Endothelial cell of umbilical vein (primary cell): ENCODE results near the gene GALNT10. TPM values are rescaled to one million over a fixed set of nuclear protein-coding genes. Genes with fewer than 3 reads are reported as not detected.

Source experiments
- BruUV-seq: library from RNA; stranded (reverse); fragments of 400-500 nt; replicated peaks from 2 replicates; lab custom pipeline; 2021; lab: Mats Ljungman, UMichigan
- CTCF ChIA-PET: fragments of 300-600, 350-600 bp; sonication (Branson Sonifier 250); formaldehyde crosslinking; loops from one replicate; lab custom pipeline; 2021; ENCODE audit warnings: antibody characterized with exemption, inconsistent platforms; lab: Charles Lee
- POLR2A ChIA-PET: fragments of 300-600, 350-600 bp; sonication (Branson Sonifier 250); formaldehyde crosslinking; loops from one replicate; lab custom pipeline; 2021; ENCODE audit warnings: antibody characterized with exemption, inconsistent platforms; lab: Charles Lee
- DNase-seq: peaks from one replicate; pipeline ENCODE4 v3.0.0-alpha.2; 2011; ENCODE audit warnings: low read depth, low spot score
- FAIRE-seq: peaks from 2 replicates; lab custom pipeline; 2011; peaks lifted over from hg19 to GRCh38; lab: Jason Lieb, UNC
- H2AFZ ChIP-seq: 2 replicates; pipeline ENCODE4 v1.6.0; 2012; ENCODE audit warnings: low read depth, low read length, control low read depth, inconsistent platforms
- H3K27ac ChIP-seq: 2 replicates; pipeline ENCODE4 v1.5.1; 2011; ENCODE audit warnings: low read depth, mild to moderate bottlenecking, control low read depth, low read length, moderate library complexity; ENCODE audit not compliant: insufficient read depth
- H3K27me3 ChIP-seq, 2 experiments: 2 replicates each; pipeline versions ENCODE4 v1.6.0 to v1.6.1; 2011; ENCODE audit warnings: low read length in 2 of 2, mixed read lengths in 1 of 2; ENCODE audit not compliant: control insufficient read depth in 2 of 2, insufficient read depth in 2 of 2
- H3K36me3 ChIP-seq, 2 experiments: 2 replicates in 1 of 2; 3 replicates in 1 of 2; pipeline ENCODE4 v1.5.1; 2011; ENCODE audit warnings: low read length in 2 of 2, mild to moderate bottlenecking in 1 of 2, moderate library complexity in 1 of 2; ENCODE audit not compliant: control insufficient read depth in 2 of 2, insufficient read depth in 2 of 2; ENCODE audit errors: extremely low read depth in 1 of 2
- H3K4me1 ChIP-seq: 3 replicates; pipeline ENCODE4 v1.5.1; 2011; ENCODE audit warnings: mild to moderate bottlenecking, low read length; ENCODE audit not compliant: control insufficient read depth, insufficient read depth; ENCODE audit errors: extremely low read depth
- H3K4me2 ChIP-seq: 2 replicates; pipeline ENCODE4 v1.6.1; 2011; ENCODE audit warnings: low read length, control low read depth, mixed read lengths; ENCODE audit not compliant: insufficient read depth
- H3K4me3 ChIP-seq, 3 experiments: fragments of 200-600 bp in 1 of 3; sonication (generic), shearing (Covaris generic) in 1 of 3; replicated peaks in 1 of 3; 2 replicates each; pipeline ENCODE4 v1.5.1; 2011 to 2016; ENCODE audit warnings: control low read depth in 3 of 3, low read length in 3 of 3, mild to moderate bottlenecking in 2 of 3, inconsistent platforms in 1 of 3, low read depth in 1 of 3, moderate library complexity in 1 of 3; ENCODE audit not compliant: insufficient read depth in 1 of 3
- H3K79me2 ChIP-seq: 2 replicates; pipeline ENCODE4 v1.6.0; 2012; ENCODE audit warnings: low read length, inconsistent platforms; ENCODE audit not compliant: control insufficient read depth, insufficient read depth
- H3K9ac ChIP-seq: replicated peaks from 2 replicates; pipeline ENCODE3; 2011; ENCODE audit warnings: low read length, control low read depth; ENCODE audit not compliant: insufficient read depth; ENCODE audit errors: extremely low read depth
- H3K9me1 ChIP-seq: replicated peaks from 3 replicates; pipeline ENCODE4 v1.6.0; 2011; ENCODE audit warnings: mild to moderate bottlenecking, low read length; ENCODE audit not compliant: control insufficient read depth, insufficient read depth; ENCODE audit errors: extremely low read depth
- H3K9me3 ChIP-seq: replicated peaks from 2 replicates; pipeline ENCODE4 v1.5.1; 2012; ENCODE audit warnings: low read length, inconsistent platforms; ENCODE audit not compliant: control insufficient read depth, insufficient read depth
- H4K20me1 ChIP-seq: replicated peaks from 2 replicates; pipeline ENCODE3; 2011; ENCODE audit warnings: mild to moderate bottlenecking, low read length; ENCODE audit not compliant: control insufficient read depth, insufficient read depth; ENCODE audit errors: extremely low read depth
- EZH2 ChIP-seq: IDR thresholded peaks from 2 replicates; pipeline ENCODE4 v1.6.1; 2012; ENCODE audit warnings: borderline replicate concordance, low read depth, mild to moderate bottlenecking, moderate library complexity, low read length, inconsistent platforms; ENCODE audit not compliant: severe bottlenecking
- FOS ChIP-seq: IDR thresholded peaks from 2 replicates; pipeline ENCODE4 v1.6.1; 2011; ENCODE audit warnings: mild to moderate bottlenecking, low read length, moderate library complexity, borderline replicate concordance; ENCODE audit not compliant: insufficient read depth
- GATA2 ChIP-seq: IDR thresholded peaks from 2 replicates; pipeline ENCODE4 v1.7.0; 2011; ENCODE audit warnings: low read depth, mild to moderate bottlenecking, moderate library complexity, mixed read lengths, low read length; ENCODE audit not compliant: insufficient read length, insufficient read depth
- JUN ChIP-seq: IDR thresholded peaks from 2 replicates; pipeline ENCODE4 v1.6.1; 2011; ENCODE audit warnings: borderline replicate concordance, low read depth; ENCODE audit not compliant: insufficient read length, insufficient read depth
- MYC ChIP-seq: IDR thresholded peaks from one replicate; pipeline ENCODE4 v1.6.1; 2011; ENCODE audit warnings: mild to moderate bottlenecking, low read depth, low read length
- POLR2A ChIP-seq: IDR thresholded peaks from 2 replicates; pipeline ENCODE4 v1.6.1; 2012; ENCODE audit warnings: low read depth, mild to moderate bottlenecking, control low read depth, low read length
- POLR2AphosphoS5 ChIP-seq: IDR thresholded peaks from 2 replicates; pipeline ENCODE4 v1.6.1; 2012; ENCODE audit warnings: low read depth, mild to moderate bottlenecking, control low read depth, low read length, moderate library complexity; ENCODE audit not compliant: insufficient read depth
- dilution Hi-C: fragments of 300-500 bp; cut with MboI; formaldehyde crosslinking; loops from one replicate; pipeline ENCODE4 v1.15.0; 2019; ENCODE audit warnings: low sequenced_read_pairs; ENCODE audit not compliant: extremely low pct_ligation_motif_present
- intact Hi-C: fragments of 100-400 bp; cut with micrococcal nuclease; formaldehyde crosslinking; loops from one replicate; pipeline ENCODE4 v1.10.0; 2022
- polyA plus RNA-seq, 4 experiments: library from polyadenylated mRNA; depleted of rRNA in 3 of 4; stranded (reverse) in 3 of 4; unstranded in 1 of 4; fragments of >200 nt; gene quantifications; 2 replicates each; pipeline versions ENCODE4 v1.2.1 to v1.2.3, GENCODE V29; 2011 to 2012; ENCODE audit warnings: missing spikeins in 1 of 4
- total RNA-seq: library from RNA; stranded (reverse); gene quantifications from 2 replicates; pipeline ENCODE4 v1.2.3, GENCODE V29; 2021
- TF ChIP-seq, protein P1 (sequence below), 2 donors: IDR thresholded peaks; 1 replicate in 1 of 2; 2 replicates in 1 of 2; pipeline ENCODE4 v1.5.1; 2011; ENCODE audit warnings: low read length in 2 of 2, mild to moderate bottlenecking in 2 of 2, moderate library complexity in 2 of 2, control low read depth in 1 of 2, inconsistent platforms in 1 of 2, low read depth in 1 of 2; ENCODE audit not compliant: insufficient read depth in 1 of 2; ENCODE audit errors: extremely low read depth in 1 of 2
- TF ChIP-seq, protein P2 (sequence below): IDR thresholded peaks from 2 replicates; pipeline ENCODE4 v1.6.1; 2011; ENCODE audit not compliant: insufficient read depth, insufficient read length

Gene GALNT10
- total and polyA plus RNA-seq, 2 donors (not counting 3 experiments of a cell fraction or from before 2014, with no cell fraction given): 70.2 to 77.6 TPM

GRCh38 chr5:154236011-154236410 is 45.5 kb downstream of the GALNT10 start:
- ChIA-PET CTCF (interaction anchor here (0.8 to 1.4 kb wide), 7 partner anchors 10 to 169 kb away, joined by 3 to 5 read pairs (median 3); no protein-coding TSS in a partner anchor), POLR2A (no interaction called here)
- FAIRE-seq (no peak), DNase-seq (no peak)
- no TSS peak for BruUV-seq
- dilution Hi-C loops (no loop called here), intact Hi-C loops (no loop called here)
- no peak for TF ChIP-seq POLR2AphosphoS5
- TF ChIP-seq, protein P1, sequence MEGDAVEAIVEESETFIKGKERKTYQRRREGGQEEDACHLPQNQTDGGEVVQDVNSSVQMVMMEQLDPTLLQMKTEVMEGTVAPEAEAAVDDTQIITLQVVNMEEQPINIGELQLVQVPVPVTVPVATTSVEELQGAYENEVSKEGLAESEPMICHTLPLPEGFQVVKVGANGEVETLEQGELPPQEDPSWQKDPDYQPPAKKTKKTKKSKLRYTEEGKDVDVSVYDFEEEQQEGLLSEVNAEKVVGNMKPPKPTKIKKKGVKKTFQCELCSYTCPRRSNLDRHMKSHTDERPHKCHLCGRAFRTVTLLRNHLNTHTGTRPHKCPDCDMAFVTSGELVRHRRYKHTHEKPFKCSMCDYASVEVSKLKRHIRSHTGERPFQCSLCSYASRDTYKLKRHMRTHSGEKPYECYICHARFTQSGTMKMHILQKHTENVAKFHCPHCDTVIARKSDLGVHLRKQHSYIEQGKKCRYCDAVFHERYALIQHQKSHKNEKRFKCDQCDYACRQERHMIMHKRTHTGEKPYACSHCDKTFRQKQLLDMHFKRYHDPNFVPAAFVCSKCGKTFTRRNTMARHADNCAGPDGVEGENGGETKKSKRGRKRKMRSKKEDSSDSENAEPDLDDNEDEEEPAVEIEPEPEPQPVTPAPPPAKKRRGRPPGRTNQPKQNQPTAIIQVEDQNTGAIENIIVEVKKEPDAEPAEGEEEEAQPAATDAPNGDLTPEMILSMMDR (IDR thresholded peaks at IDR 0.05; ENCODE audit: extremely low read depth in 1 of 2, insufficient read depth in 1 of 2, low read depth in 1 of 2, low read length in 2 of 2): no peak
- TF ChIP-seq FOS: no peak
- no peak for TF ChIP-seq GATA2
- no peak for TF ChIP-seq JUN
- TF ChIP-seq, protein P2, sequence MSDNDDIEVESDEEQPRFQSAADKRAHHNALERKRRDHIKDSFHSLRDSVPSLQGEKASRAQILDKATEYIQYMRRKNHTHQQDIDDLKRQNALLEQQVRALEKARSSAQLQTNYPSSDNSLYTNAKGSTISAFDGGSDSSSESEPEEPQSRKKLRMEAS: no peak
- TF ChIP-seq EZH2: no peak
- TF ChIP-seq MYC: no peak
- TF ChIP-seq POLR2A: no peak
- Histone ChIP-seq H3K4me2 (no peak overlapping the region), H4K20me1 (no peaks in the 10 kb centered on the region), H3K36me3 (no peaks in the 10 kb centered on the region), H3K27me3 (no peaks in the 10 kb centered on the region), H3K4me1 (peaks cover 15% of the 10 kb centered on the region), H3K4me3 (no peak overlapping the region), H3K79me2 (no peaks in the 10 kb centered on the region), H3K9ac (no peak overlapping the region), H2AFZ (no peak overlapping the region), H3K9me1 (no peaks in the 10 kb centered on the region), H3K27ac (no peak overlapping the region), H3K9me3 (no peaks in the 10 kb centered on the region)
